ENCODE data around the gene TOX3. TPM values are rescaled to one million over a fixed set of nuclear protein-coding genes. Genes with fewer than 3 reads are reported as not detected.

The TOX3 gene
- total RNA-seq (under 1 TPM in 1 of 9 donors, not detected in 8; 0.17 TPM), polyA plus RNA-seq (not detected)
- long read RNA-seq, donor 1: 0 reads
- long read RNA-seq, donor 2: 0 reads
- long read RNA-seq, donor 3: 0 reads

DNA sequence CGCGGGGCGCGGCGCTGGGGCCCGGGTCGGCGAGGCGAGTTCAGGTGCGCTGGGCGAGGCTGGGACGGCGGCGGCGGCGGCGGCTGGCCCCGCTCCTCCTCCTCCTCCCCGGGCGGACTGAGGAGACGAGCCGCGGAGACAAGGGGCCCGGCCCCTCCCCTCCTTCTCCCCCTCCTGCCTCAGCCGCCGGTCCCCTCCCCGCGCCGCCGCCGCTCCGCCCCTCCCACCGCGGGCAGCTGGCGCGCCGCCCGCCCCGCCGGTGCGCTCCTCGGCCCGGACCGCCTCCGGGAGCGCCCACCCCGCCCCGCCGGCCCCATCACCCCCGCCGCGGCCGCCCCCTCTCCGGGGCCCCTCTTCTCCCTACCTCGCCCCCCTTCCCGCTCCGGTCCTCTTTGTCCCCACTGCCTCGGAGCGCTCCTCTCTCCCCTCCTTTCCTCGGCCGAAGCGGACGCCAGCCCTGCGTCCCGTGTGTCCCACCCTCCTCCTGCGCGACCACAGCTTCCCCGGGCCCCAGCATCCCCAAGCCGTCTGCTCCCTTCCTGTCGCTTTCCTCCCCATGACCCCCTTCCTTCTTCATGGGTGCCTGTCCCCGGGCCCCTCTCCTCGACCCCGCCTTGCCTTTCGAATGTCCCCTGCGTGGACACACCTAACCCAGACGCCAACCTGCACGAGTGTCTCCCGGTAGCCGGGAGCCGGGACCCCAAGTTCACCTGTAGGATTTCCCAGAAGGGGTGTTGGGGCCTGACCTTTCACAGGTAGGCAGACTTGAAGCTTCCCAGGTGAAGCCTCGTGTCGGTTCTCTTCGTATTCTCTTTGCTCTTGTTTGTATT is at the start of gene TOX3:
Gene TOX3, minus strand, starts transcription at position 140 of the 830 bp plus-strand sequence. CDS start 420 bp downstream, outside the sequence.
- ATAC-seq (no peak), DNase-seq (peak in 1 of 5 donors; percentile 52)
- 3 to 6% (median 3%) methylated on average over 28 to 83 of the region's 83 CpGs for whole genome bisulfite sequencing, 4 donors
- Histone ChIP-seq H3K9me3 (no peaks in the 10 kb centered on the region), H3K36me3 (no peaks in the 10 kb centered on the region), H3K27ac (no peak within 1 kb of the TSS), H3K4me3 (peak within 1 kb of the TSS in 8 of 12 donors; percentile 22 to 44 (median 34)), H3K27me3 (peaks cover 12 to 90% (median 44%) of the 10 kb centered on the region in 9 donors), H3K4me1 (peaks cover 0 to 18% (median 2%) of the 10 kb centered on the region in 12 donors)
- intact Hi-C loops (cut with DNase I): no loop called here
- TF ChIP-seq POLR2A (IDR thresholded peaks at IDR 0.05): no peak
- TF ChIP-seq CTCF (IDR thresholded peaks at IDR 0.05): no peak

GRCh38 chr16:52592778-52593177 is 45.8 kb upstream of the TOX3 start:
- no peak overlapping the region for H3K4me3 ChIP-seq
- WGBS, 4 donors: 30 to 52% (median 40%) methylated on average over 2 of the region's 2 CpGs
- no peaks in the 10 kb centered on the region for H3K27me3 ChIP-seq
- intact Hi-C loops (cut with DNase I): no loop called here
- H3K27ac ChIP-seq: no peak overlapping the region
- H3K36me3 ChIP-seq: no peaks in the 10 kb centered on the region
- H3K9me3 ChIP-seq: no peaks in the 10 kb centered on the region
- ATAC-seq (no peak), DNase-seq (no peak)
- H3K4me1 ChIP-seq: no peaks in the 10 kb centered on the region
- TF ChIP-seq POLR2A (IDR thresholded peaks at IDR 0.05) (no peak), CTCF (IDR thresholded peaks at IDR 0.05) (no peak)

DNA sequence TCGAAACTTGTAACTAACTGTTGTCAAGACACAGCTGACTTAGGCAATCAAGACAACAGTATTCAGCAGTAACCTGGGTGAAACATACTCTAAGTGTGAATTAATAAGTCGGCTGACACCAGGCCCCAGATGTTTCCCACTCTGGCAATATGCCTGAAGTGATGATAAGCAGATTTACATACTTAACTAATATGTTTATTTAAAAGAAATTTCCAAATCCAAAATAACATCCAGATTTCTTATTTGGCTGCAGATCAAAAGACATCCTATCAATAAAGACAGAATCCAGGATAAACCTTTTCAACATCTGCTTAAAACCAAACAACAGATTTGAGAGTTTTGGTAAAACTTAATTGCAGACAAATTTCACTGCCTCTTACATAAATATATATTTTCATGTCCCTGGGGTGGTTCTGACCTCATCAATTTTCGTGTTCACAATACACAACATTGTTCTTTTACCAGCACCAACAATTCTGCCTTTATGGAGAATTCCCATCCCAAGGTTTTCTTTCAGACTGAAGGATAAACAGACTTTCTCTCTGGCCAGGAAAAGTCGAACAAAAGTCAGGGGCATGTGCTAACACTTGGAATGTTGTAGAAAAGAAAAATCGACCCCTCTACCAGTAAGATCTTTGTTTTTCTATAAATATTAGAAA is 45.1 kb upstream of the TOX3 start:
- Histone ChIP-seq H3K9me3 (no peaks in the 10 kb centered on the region), H3K27ac (no peak overlapping the region), H3K4me3 (no peak overlapping the region), H3K27me3 (no peaks in the 10 kb centered on the region), H3K4me1 (no peaks in the 10 kb centered on the region), H3K36me3 (no peaks in the 10 kb centered on the region)
- no peak for TF ChIP-seq POLR2A (IDR thresholded peaks at IDR 0.05)
- ATAC-seq (no peak), DNase-seq (no peak)
- WGBS, 4 donors: 41 to 54% (median 46%) methylated on average over 5 of the region's 5 CpGs
- intact Hi-C loops (cut with DNase I): no loop called here

- ATAC-seq: no peak
- intact Hi-C loops (cut with DNase I): no loop called here
- Histone ChIP-seq H3K4me1 (no peaks in the 10 kb centered on the region), H3K4me3 (no peak overlapping the region), H3K27me3 (no peaks in the 10 kb centered on the region), H3K36me3 (no peaks in the 10 kb centered on the region), H3K9me3 (no peaks in the 10 kb centered on the region), H3K27ac (no peak overlapping the region)
- TF ChIP-seq CTCF (IDR thresholded peaks at IDR 0.05) (no peak), POLR2A (IDR thresholded peaks at IDR 0.05) (no peak)
- DNase-seq: no peak
- 49 to 53% (median 51%) methylated on average over 5 of the region's 5 CpGs for WGBS, 4 donors
Measured at GRCh38 chr16:52591471-52591870, 44.5 kb upstream of the TOX3 start.

All from heart left ventricle (tissue), 16 donors.